ENCODE data around the gene HAPLN1. TPM values are rescaled to one million over a fixed set of nuclear protein-coding genes. Genes with fewer than 3 reads are reported as not detected.
A peak's percentile ranks its signal among the peaks of the same experiment; 100 is the strongest.

The HAPLN1 gene
- total RNA-seq, 1 experiment from 2014 or later, result not detected

GRCh38 chr5:83711982-83712601 is 8.6 kb downstream of the HAPLN1 start:
- no peak overlapping the region for H3K27ac Mint-ChIP-seq (ENCODE audit: low read depth, unreplicated experiment)

GRCh38 chr5:83709973-83710372 is 10.7 kb downstream of the HAPLN1 start:
- ChIA-PET POLR2A (no interaction called here), CTCF (interaction anchor here (0.7 to 1.7 kb wide), 2 partner anchors 11 to 32 kb away, joined by 3 to 5 read pairs; no protein-coding TSS in a partner anchor)
- no peak for TF ChIP-seq CTCF (IDR thresholded peaks at IDR 0.05; ENCODE audit: unreplicated experiment)
- H3K36me3 Mint-ChIP-seq (ENCODE audit: insufficient read depth, unreplicated experiment), result no peaks in the 10 kb centered on the region
- no peaks in the 10 kb centered on the region for H3K4me1 Mint-ChIP-seq (ENCODE audit: insufficient read depth, unreplicated experiment)
- H3K4me3 Mint-ChIP-seq (ENCODE audit: unreplicated experiment), result no peak overlapping the region
- intact Hi-C loops (cut with micrococcal nuclease), result loop anchor here (5.0 kb wide), 1 partner anchor 1358 kb away; no protein-coding TSS in a partner anchor
- no peaks in the 10 kb centered on the region for H3K9me3 Mint-ChIP-seq (ENCODE audit: unreplicated experiment)
- H3K27me3 Mint-ChIP-seq (ENCODE audit: insufficient read depth, unreplicated experiment), result peaks cover 73% of the 10 kb centered on the region
- no TSS peak for BruUV-seq (replicated peaks)
- H3K27ac Mint-ChIP-seq (ENCODE audit: low read depth, unreplicated experiment), result no peak overlapping the region
- no peak for DNase-seq (ENCODE audit: unreplicated experiment)

More at GRCh38 chr5:83711982-83712601, 8.6 kb downstream of the HAPLN1 start:
- H3K4me1 Mint-ChIP-seq (ENCODE audit: insufficient read depth, unreplicated experiment), result no peaks in the 10 kb centered on the region
- no peak overlapping the region for H3K4me3 Mint-ChIP-seq (ENCODE audit: unreplicated experiment)
- no peaks in the 10 kb centered on the region for H3K36me3 Mint-ChIP-seq (ENCODE audit: insufficient read depth, unreplicated experiment)
- peaks cover 85% of the 10 kb centered on the region for H3K27me3 Mint-ChIP-seq (ENCODE audit: insufficient read depth, unreplicated experiment)
- intact Hi-C loops (cut with micrococcal nuclease), result loop anchor here (5.0 kb wide), 1 partner anchor 1360 kb away; no protein-coding TSS in a partner anchor
- POLR2A ChIA-PET, result no interaction called here
- CTCF ChIA-PET, result interaction anchor here (0.6 to 1.5 kb wide), 9 partner anchors 10 to 1851 kb away, joined by 3 to 4 read pairs (median 3); no protein-coding TSS in a partner anchor
- no TSS peak for BruUV-seq (replicated peaks)
- peak; percentile 68 for DNase-seq (ENCODE audit: unreplicated experiment)
- peak; percentile 71 for TF ChIP-seq CTCF (IDR thresholded peaks at IDR 0.05; ENCODE audit: unreplicated experiment)
- no peaks in the 10 kb centered on the region for H3K9me3 Mint-ChIP-seq (ENCODE audit: unreplicated experiment)

- no peak for DNase-seq (ENCODE audit: unreplicated experiment)
- CTCF ChIA-PET, result interaction anchor here (1.1 to 2.3 kb wide), 2 partner anchors 10 to 31 kb away, joined by 3 to 8 read pairs; no protein-coding TSS in a partner anchor
- H3K4me3 Mint-ChIP-seq (ENCODE audit: unreplicated experiment), result no peak overlapping the region
- POLR2A ChIA-PET, result interaction anchor here (0.5 kb wide), 1 partner anchor 381 kb away, joined by 3 read pairs; no protein-coding TSS in a partner anchor
- no peaks in the 10 kb centered on the region for H3K36me3 Mint-ChIP-seq (ENCODE audit: insufficient read depth, unreplicated experiment)
- H3K9me3 Mint-ChIP-seq (ENCODE audit: unreplicated experiment), result peaks cover 9% of the 10 kb centered on the region
- H3K4me1 Mint-ChIP-seq (ENCODE audit: insufficient read depth, unreplicated experiment), result no peaks in the 10 kb centered on the region
- peaks cover 55% of the 10 kb centered on the region for H3K27me3 Mint-ChIP-seq (ENCODE audit: insufficient read depth, unreplicated experiment)
- intact Hi-C loops (cut with micrococcal nuclease), result no loop called here
- TF ChIP-seq CTCF (IDR thresholded peaks at IDR 0.05; ENCODE audit: unreplicated experiment), result no peak
- no TSS peak for BruUV-seq (replicated peaks)
- no peak overlapping the region for H3K27ac Mint-ChIP-seq (ENCODE audit: low read depth, unreplicated experiment)
Observed at GRCh38 chr5:83708170-83708569, 12.5 kb downstream of the HAPLN1 start.

GRCh38 chr5:83703059-83703458 is 17.6 kb downstream of the HAPLN1 start:
- no TSS peak for BruUV-seq (replicated peaks)
- Mint-ChIP-seq H3K27me3 (ENCODE audit: insufficient read depth, unreplicated experiment) (peaks cover 19% of the 10 kb centered on the region), H3K36me3 (ENCODE audit: insufficient read depth, unreplicated experiment) (no peaks in the 10 kb centered on the region), H3K27ac (ENCODE audit: low read depth, unreplicated experiment) (no peak overlapping the region), H3K4me1 (ENCODE audit: insufficient read depth, unreplicated experiment) (no peaks in the 10 kb centered on the region), H3K9me3 (ENCODE audit: unreplicated experiment) (peaks cover 9% of the 10 kb centered on the region), H3K4me3 (ENCODE audit: unreplicated experiment) (no peak overlapping the region)
- ChIA-PET POLR2A (no interaction called here), CTCF (interaction anchor here (0.7 kb wide), 1 partner anchor 84 kb away, joined by 4 read pairs; no protein-coding TSS in a partner anchor)
- intact Hi-C loops (cut with micrococcal nuclease), result no loop called here
- DNase-seq (ENCODE audit: unreplicated experiment), result no peak
- no peak for TF ChIP-seq CTCF (IDR thresholded peaks at IDR 0.05; ENCODE audit: unreplicated experiment)

Measured in MCF 10A (cell line).